ENCODE results near the gene TLCD5.
A peak's percentile ranks its signal among the peaks of the same experiment; 100 is the strongest.

Gene TLCD5

GRCh38 chr11:120324932-120325810, at the start of gene TLCD5:
TSS of gene TLCD5 (plus strand) at chr11:120325299. CDS start at chr11:120327442, 2,143 bp downstream.
- DNase-seq: peak in 1 of 4 experiments; percentile 6

GRCh38 chr11:120279502-120279901, 45.6 kb upstream of the TLCD5 start:
- no peak for DNase-seq

DNA sequence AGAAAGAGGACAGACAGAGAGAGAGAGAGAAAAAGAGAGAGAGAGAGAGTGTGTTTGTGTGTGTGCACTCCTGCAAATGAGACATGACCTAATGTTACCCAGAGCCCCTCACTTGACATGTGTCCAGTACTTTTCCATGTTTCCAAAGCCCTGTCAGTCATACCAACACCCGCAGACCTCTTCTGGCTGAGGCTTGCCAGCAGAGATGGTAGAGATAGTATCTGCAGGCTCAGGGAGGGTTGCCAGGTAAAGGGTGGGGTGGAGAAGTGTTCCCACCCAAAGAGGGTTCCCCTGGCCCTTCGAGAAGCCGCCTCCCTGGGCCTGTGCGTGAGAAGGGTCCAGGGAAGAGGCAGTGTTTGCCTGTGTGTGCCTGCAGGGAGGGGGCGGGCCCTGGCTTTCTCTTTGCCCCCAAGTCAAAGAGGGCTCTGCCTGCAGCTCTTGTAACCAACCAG, 44.5 kb upstream of the TLCD5 start:
- DNase-seq: no peak

DNA sequence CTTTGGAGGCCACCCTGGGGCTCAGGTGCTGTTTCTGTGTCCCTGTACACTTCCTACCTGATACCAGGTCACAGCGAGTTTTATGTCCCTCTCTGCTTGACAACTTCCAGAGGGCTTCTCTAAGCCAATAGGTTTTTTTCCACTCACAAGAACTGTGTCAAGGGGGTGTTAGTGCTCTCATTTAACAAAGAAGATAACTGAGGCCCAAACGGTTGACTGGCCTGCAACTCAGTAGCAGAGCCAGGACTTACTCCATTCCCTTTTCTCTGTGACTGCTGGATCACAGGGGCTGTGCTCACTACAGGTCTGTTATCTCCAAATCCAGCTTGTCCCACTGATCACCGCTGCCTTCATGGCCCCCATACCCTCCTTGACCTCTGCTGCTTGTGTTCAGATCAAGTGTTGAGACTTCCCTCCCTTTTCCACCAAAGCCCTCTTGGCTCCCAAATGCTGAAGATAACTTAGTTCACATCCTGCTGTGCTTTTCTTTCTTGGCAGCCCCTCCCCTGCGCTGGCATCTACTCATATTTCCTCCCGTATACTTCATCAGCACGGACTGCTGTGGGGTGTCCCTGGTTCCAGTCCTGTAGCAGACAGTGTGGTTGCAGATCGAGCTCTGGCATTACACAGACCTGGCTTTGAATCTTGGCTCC, 43.8 kb upstream of the TLCD5 start:
- no peak for DNase-seq

- DNase-seq: no peak
These were observed 42.0 kb upstream of the TLCD5 start for GRCh38 chr11:120283124-120283523.

GRCh38 chr11:120284272-120284671, 40.8 kb upstream of the TLCD5 start:
- DNase-seq: no peak

DNA sequence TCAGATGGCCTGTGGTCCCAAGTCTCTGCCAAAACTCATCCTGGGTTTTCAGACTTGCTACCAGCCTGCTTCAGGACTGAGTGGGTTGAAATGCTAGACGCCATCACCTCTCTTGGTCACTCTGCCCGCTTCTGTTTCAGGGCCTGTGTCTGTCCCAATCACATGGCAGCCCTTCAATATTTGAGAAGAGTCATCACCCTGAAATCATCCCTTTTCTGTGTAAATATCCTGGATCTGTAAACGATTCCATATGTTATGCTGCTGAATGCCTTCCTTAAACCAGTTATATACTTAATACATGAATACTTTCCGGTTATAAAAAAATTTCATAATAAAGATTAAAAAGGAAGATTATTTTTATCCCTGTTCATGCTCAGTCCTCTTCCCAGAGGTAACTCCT, 39.8 kb upstream of the TLCD5 start:
- no peak for DNase-seq

DNA sequence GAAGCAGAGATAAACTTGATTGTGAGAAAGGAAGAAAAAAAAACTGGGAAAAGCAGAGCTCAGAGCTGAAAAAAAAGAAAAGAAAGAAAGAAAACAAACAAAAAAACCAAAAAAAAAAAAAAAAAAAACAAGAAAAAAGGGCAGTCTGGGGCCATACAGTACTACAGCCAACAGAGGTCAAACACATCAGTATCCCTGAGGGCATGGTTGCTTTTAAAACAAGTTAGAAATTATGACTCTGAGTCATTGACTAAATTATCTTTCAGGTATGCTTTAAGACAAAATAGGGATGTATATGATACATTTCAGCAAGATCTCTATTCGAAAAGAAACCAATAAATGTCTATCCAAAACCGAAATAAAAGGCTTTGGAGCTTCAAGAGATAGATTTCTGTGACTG, 37.1 kb upstream of the TLCD5 start:
- DNase-seq: no peak

- no peak for DNase-seq
These were observed 35.7 kb upstream of the TLCD5 start for GRCh38 chr11:120289426-120289825.

GRCh38 chr11:120290956-120291355, 34.1 kb upstream of the TLCD5 start:
- no peak for DNase-seq

GRCh38 chr11:120293038-120293800, 31.9 kb upstream of the TLCD5 start:
- no peak for DNase-seq

- no peak for DNase-seq
These were observed 31.0 kb upstream of the TLCD5 start for GRCh38 chr11:120294096-120294495.

GRCh38 chr11:120295099-120295498, 30.0 kb upstream of the TLCD5 start:
- DNase-seq: no peak

- no peak for DNase-seq
These were observed 28.5 kb upstream of the TLCD5 start for GRCh38 chr11:120296554-120296953.

DNA sequence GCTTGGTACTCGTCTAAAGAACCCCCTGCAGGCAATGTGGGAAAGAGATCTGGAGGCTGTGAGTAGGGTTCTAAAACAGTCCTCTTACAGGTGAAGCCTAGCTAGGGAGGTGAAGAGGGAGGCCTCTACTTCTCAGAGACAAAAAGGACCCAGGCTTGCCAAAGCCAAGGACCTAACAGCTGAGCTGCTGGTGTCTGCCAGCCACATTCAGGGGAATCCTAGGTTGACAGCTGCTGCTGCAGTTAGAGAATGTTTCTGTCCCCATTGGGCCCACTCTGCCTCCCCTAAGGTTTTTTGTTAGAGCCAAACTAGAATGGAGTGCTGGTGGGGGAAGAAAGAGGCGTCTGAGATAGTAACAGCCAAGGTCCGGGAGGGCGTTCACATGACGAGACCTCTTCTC, 26.6 kb upstream of the TLCD5 start:
- no peak for DNase-seq

- DNase-seq: no peak
These were observed 22.9 kb upstream of the TLCD5 start for GRCh38 chr11:120302001-120302805.

GRCh38 chr11:120303004-120303637, 22.0 kb upstream of the TLCD5 start:
- DNase-seq: peak in 2 of 4 experiments; percentile 11 to 41

GRCh38 chr11:120304526-120304925, 20.6 kb upstream of the TLCD5 start:
- DNase-seq: no peak

DNA sequence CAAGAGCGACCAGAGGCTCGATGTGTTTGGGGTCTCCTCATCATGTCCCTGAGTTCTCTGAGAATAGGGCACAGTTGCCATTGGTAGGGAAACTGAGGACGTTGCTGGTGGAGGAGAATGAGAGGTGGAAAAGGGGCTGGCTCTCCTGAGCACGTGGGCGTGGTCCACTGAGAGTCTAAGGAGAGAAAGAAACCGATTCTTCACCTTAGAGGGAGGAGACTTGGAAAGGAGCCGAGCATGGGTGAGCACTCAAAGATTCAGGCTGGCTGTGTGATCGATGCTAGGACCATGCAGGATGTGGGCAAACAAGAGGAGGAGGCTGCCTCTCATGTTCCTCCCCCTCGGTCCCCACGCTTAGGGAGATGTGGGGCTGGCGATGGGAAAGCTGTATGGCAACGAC, 19.8 kb upstream of the TLCD5 start:
- DNase-seq: no peak

DNA sequence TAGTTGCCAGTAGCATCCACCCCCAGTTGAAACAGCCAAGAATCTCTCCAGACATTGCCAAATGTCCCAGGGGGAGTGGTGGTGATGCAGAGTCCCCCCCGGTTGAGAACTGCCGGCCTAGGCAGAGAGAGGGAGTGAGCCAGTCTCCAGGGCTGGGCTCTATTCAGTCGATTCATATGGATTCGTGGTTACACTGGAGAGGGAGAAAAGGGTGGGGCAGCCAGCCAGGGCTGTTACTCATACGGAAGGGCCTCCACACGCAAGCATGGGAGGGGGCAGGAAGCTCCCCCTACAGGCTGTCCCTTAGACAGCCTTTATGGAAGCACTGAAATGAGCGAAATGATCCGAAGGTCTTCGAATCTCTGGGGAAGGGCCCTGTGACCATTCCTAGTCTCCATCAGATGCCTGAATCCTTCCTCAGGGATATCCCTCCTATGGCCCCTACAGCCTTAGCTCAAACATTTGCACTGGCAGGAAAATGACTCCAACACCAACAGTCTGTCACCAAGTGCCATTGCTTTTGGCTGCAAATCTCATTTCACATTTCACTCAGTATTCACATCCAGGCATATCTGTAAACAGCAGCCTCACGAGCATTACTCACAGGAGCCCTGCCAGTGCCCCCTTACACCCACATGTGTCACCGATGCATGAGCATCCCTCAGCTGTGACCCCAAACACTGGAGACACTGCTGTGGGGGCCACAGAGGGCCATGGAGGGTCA, 18.4 kb upstream of the TLCD5 start:
- DNase-seq: no peak

DNA sequence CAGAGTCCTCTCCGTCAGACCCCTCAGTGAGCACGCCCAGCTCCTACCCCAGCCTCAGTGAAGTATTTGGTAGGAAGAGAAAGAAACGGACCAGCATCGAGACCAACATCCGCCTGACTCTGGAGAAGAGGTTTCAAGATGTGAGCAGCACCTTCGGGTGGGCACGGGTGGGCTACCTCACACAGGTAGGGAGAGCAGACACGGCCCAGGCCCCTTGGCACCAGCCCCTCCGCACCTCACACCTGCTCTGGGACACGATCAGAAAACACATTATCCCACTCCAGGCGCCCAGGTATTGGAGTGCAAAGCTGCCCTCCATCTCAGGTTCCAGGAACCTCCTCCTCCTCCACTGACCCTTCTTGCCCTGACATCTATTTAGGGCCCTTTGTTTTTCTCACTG, 17.6 kb upstream of the TLCD5 start:
- DNase-seq: no peak

All from activated CD4-positive, CD25-positive, alpha-beta regulatory T cell (primary cell).